Large intestine (tissue), 3 donors: Measurements from ENCODE around the gene NDUFA7. TPM values are rescaled to one million over a fixed set of nuclear protein-coding genes. Genes with fewer than 3 reads are reported as not detected.
"Not testable (repeated sequence)": the region's sequence is repeated elsewhere in the genome, so short reads cannot be mapped to it uniquely, and the experiment has no call there.

Experiments
- DNase-seq, 2 donors: peaks; one replicate each; pipeline versions ENCODE4 v3.0.0 to v3.0.0-alpha.2; 2013
- H3K27ac ChIP-seq: one replicate; pipeline ENCODE4 v1.5.1; 2013; ENCODE audit warnings: low read length
- H3K27me3 ChIP-seq: 2 replicates; pipeline ENCODE4 v1.6.1; 2013; ENCODE audit warnings: low read length; ENCODE audit not compliant: control insufficient read depth, insufficient read depth
- H3K36me3 ChIP-seq: 2 replicates; pipeline ENCODE4 v1.6.1; 2013; ENCODE audit warnings: low read length; ENCODE audit not compliant: control insufficient read depth, insufficient read depth
- H3K4me1 ChIP-seq: one replicate; pipeline ENCODE4 v1.6.1; 2013; ENCODE audit warnings: low read length; ENCODE audit not compliant: control insufficient read depth, insufficient read depth
- H3K4me3 ChIP-seq: one replicate; pipeline ENCODE4 v1.5.1; 2013; ENCODE audit warnings: low read length
- H3K9me3 ChIP-seq: one replicate; pipeline ENCODE4 v1.6.1; 2013; ENCODE audit warnings: mild to moderate bottlenecking, low read depth, low read length, moderate library complexity; ENCODE audit not compliant: control insufficient read depth
- WGBS: methylation state at CpG from one replicate; pipeline ENCODE4 v1.1.5; 2013; ENCODE audit warnings: low lambda C conversion rate; ENCODE audit not compliant: insufficient coverage; 5-methylcytosine and 5-hydroxymethylcytosine counted together
- polyA plus RNA-seq: library from polyadenylated mRNA; unstranded; fragments of 120-200 nt; gene quantifications from one replicate; pipeline ENCODE4 v1.2.1, GENCODE V29; 2013

NDUFA7 gene
- polyA plus RNA-seq, 1 donor, result 69.6 TPM

GRCh38 chr19:8342684-8343482, 21.7 kb upstream of the NDUFA7 start, which contains the start of gene KANK3:
TSS of gene KANK3 (minus strand) at chr19:8343262. CDS start at chr19:8337828, 5,434 bp downstream.
- peak; percentile 89 to 93 for DNase-seq
- peak within 1 kb of the TSS; percentile 36 for H3K4me3 ChIP-seq
- no peak within 1 kb of the TSS for H3K27ac ChIP-seq
- H3K36me3 ChIP-seq, result no peaks in the 10 kb centered on the region
- H3K27me3 ChIP-seq, result peaks cover 52% of the 10 kb centered on the region
- whole genome bisulfite sequencing, result no CpG with 5 or more reads among the region's 65 CpGs
- H3K9me3 ChIP-seq, result peaks cover 5% of the 10 kb centered on the region
- peaks cover 4% of the 10 kb centered on the region for H3K4me1 ChIP-seq

GRCh38 chr19:8342316-8342683, 21.1 kb upstream of the NDUFA7 start:
- no peak overlapping the region for H3K4me3 ChIP-seq
- no peak overlapping the region for H3K27ac ChIP-seq
- no CpG with 5 or more reads among the region's 14 CpGs for WGBS
- H3K36me3 ChIP-seq, result no peaks in the 10 kb centered on the region
- H3K9me3 ChIP-seq, result peaks cover 5% of the 10 kb centered on the region
- peaks cover 4% of the 10 kb centered on the region for H3K4me1 ChIP-seq
- DNase-seq, result no peak
- peaks cover 57% of the 10 kb centered on the region for H3K27me3 ChIP-seq

- not testable (repeated sequence) for H3K27ac ChIP-seq, H3K4me1 ChIP-seq, DNase-seq, H3K36me3 ChIP-seq, H3K4me3 ChIP-seq, H3K9me3 ChIP-seq
- peaks cover 61% of the 10 kb centered on the region for H3K27me3 ChIP-seq
- no CpG with 5 or more reads among the region's 4 CpGs for whole genome bisulfite sequencing
These were observed 20.3 kb upstream of the NDUFA7 start for GRCh38 chr19:8341504-8341903.

DNA sequence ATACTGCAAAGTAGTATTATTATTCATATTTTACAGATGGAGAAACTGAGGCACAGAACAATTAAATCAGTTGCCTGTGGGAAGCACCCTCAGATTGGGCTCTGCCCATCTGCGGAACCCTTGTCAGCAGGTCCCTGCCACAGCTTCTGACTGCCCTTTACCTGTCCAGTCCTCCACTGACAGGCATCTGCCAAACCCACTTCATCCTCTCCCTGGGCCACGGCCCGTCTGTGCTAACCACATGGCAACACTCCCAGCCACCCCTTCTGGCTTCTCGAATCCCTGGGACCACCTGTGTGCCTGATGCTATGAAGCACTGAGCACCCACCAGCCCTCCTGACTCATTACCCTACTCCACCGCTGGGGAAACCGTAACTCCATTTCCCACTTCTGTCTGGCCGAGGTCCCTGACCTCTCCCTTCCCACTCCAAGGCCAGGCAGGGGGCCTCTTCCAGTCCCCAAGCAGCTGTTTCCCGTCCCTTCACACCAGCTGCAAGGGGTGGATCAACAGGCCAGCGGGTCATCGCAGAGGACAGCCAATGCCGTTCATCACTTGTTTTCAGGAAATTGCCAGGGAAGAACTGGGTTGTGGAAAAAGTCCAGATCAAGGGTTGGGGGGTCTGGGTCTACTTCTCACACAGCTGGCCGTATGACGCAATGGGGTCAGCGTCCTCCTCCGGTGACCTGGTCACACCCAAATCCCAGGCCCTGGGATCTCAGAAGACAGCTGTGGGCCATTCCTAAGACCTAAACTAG, 19.3 kb upstream of the NDUFA7 start:
- no peak overlapping the region for H3K27ac ChIP-seq

DNA sequence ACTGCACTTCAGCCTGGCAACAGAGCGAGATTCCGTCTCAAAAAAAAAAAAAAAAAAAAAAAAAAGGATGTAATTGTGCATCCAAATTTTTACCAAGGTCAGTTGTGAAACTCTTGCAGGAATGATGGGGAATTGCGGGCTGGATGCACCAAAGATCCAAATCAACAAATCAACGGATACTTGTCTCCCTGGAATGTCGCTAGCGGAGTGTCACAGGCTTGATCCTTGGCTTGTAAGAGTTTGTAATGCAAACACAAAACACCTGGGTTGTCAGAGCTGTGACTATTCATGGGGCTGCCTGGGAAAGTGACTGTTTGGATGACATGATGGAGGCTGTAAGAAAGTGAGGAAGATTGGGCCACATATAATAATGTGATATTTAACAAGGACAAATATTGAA, 17.7 kb upstream of the NDUFA7 start:
- H3K4me3 ChIP-seq, result no peak overlapping the region
- peaks cover 71% of the 10 kb centered on the region for H3K27me3 ChIP-seq
- peaks cover 4% of the 10 kb centered on the region for H3K4me1 ChIP-seq
- no peaks in the 10 kb centered on the region for H3K36me3 ChIP-seq
- WGBS, result 0% methylated on average over 1 of the region's 6 CpGs
- H3K9me3 ChIP-seq, result peaks cover 11% of the 10 kb centered on the region
- no peak for DNase-seq
- H3K27ac ChIP-seq, result no peak overlapping the region

More for the DNA sequence above, 19.3 kb upstream of the NDUFA7 start:
- H3K4me3 ChIP-seq, result no peak overlapping the region
- WGBS, result no CpG with 5 or more reads among the region's 15 CpGs
- peaks cover 4% of the 10 kb centered on the region for H3K4me1 ChIP-seq
- DNase-seq, result peak; percentile 44 to 48
- H3K36me3 ChIP-seq, result no peaks in the 10 kb centered on the region
- H3K27me3 ChIP-seq, result peaks cover 71% of the 10 kb centered on the region
- peaks cover 10% of the 10 kb centered on the region for H3K9me3 ChIP-seq

- no peak for DNase-seq
These were observed 16.6 kb upstream of the NDUFA7 start for GRCh38 chr19:8337728-8338127.

DNA sequence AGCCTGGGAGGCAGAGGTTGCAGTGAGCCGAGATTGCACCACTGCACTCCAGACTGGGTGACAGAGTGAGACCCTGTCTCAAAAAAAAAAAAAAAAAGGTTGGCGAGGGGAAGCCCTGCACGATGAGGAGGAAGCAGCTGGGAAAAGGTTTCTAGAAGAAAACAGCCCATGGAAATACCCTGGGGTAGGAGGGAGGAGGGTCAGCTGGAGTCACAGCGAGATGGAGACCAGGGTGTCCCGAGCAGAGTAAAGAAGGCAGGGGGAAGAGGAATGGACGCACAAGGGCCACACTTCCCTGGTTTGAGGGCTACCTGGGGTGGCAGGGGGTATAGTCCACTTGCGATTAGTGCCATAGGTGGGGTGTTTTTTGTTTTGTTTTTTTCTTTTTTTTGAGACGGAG, 15.5 kb upstream of the NDUFA7 start:
- WGBS, result no CpG with 5 or more reads among the region's 8 CpGs
- Histone ChIP-seq H3K27ac (no peak overlapping the region), H3K9me3 (peaks cover 11% of the 10 kb centered on the region), H3K27me3 (peaks cover 69% of the 10 kb centered on the region), H3K4me3 (no peak overlapping the region), H3K4me1 (no peaks in the 10 kb centered on the region), H3K36me3 (no peaks in the 10 kb centered on the region)
- no peak for DNase-seq

More at GRCh38 chr19:8337728-8338127, 16.6 kb upstream of the NDUFA7 start:
- H3K27ac ChIP-seq, result no peak overlapping the region
- peaks cover 1% of the 10 kb centered on the region for H3K4me1 ChIP-seq
- no CpG with 5 or more reads among the region's 7 CpGs for WGBS
- peaks cover 13% of the 10 kb centered on the region for H3K9me3 ChIP-seq
- peaks cover 70% of the 10 kb centered on the region for H3K27me3 ChIP-seq
- no peaks in the 10 kb centered on the region for H3K36me3 ChIP-seq
- H3K4me3 ChIP-seq, result no peak overlapping the region

DNA sequence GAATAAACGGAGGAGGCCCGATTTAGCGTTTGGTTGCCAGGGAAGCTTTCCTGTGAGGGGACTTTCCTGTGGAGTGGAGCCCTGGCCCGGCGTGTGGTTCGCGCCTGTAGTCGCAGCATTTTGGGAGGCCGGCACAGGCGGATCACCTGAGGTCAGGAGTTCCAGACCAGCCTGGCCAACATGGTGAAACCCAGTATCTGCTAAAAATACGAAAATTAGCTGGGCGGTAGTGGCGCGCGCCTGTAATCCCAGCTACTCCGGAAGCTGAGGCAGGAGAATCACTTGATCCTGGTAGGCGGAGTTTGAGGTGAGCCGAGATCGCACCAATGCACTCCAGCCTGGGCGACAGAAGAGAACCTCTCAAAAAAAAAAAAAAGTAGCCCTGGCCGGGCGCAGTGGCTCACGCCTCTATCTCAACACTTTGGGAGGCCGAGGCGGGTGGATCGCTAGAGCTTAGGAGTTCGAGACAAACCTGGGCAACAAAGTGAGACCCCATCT, 14.9 kb upstream of the NDUFA7 start:
- Histone ChIP-seq H3K27ac (no peak overlapping the region), H3K4me3 (no peak overlapping the region), H3K36me3 (no peaks in the 10 kb centered on the region), H3K27me3 (peaks cover 69% of the 10 kb centered on the region), H3K9me3 (peaks cover 11% of the 10 kb centered on the region), H3K4me1 (no peaks in the 10 kb centered on the region)
- WGBS, result 40% methylated on average over 1 of the region's 27 CpGs
- DNase-seq, result no peak

- Histone ChIP-seq H3K27me3 (peaks cover 63% of the 10 kb centered on the region), H3K4me3 (no peak overlapping the region), H3K27ac (no peak overlapping the region), H3K36me3 (no peaks in the 10 kb centered on the region), H3K4me1 (no peaks in the 10 kb centered on the region), H3K9me3 (peaks cover 11% of the 10 kb centered on the region)
- no peak for DNase-seq
- WGBS, result no CpG with 5 or more reads among the region's 79 CpGs
These were observed 14.3 kb upstream of the NDUFA7 start for GRCh38 chr19:8335343-8336071.
